PFSK-1 (cell line): ENCODE results near the gene DNAAF1.

ENCODE experiments used
- FOXP2 ChIP-seq: optimal IDR thresholded peaks from 2 replicates; pipeline ENCODE3; 2011; ENCODE audit warnings: borderline replicate concordance, control low read depth, inconsistent platforms; ENCODE audit not compliant: insufficient read depth; ENCODE audit errors: extremely low read length, extremely low read depth
- POLR2AphosphoS5 ChIP-seq: IDR thresholded peaks from 2 replicates; pipeline ENCODE4 v1.6.1; 2012; ENCODE audit warnings: low read depth, mild to moderate bottlenecking, control low read depth, low read length, moderate library complexity
- REST ChIP-seq, 2 experiments: IDR thresholded peaks; 2 replicates each; pipeline versions ENCODE4 v1.6.1 to v1.8.0; 2011 to 2012; ENCODE audit warnings: low read depth in 2 of 2, low read length in 2 of 2, control low read depth in 1 of 2, inconsistent platforms in 1 of 2, mild to moderate bottlenecking in 1 of 2, moderate library complexity in 1 of 2; ENCODE audit not compliant: insufficient read depth in 1 of 2
- SIN3A ChIP-seq: IDR thresholded peaks from 2 replicates; pipeline ENCODE4 v1.6.1; 2012; ENCODE audit warnings: mild to moderate bottlenecking, low read length, moderate library complexity, borderline replicate concordance; ENCODE audit not compliant: insufficient read depth
- TAF1 ChIP-seq: IDR thresholded peaks from 2 replicates; pipeline ENCODE4 v1.6.1; 2012; ENCODE audit warnings: low read length, control low read depth, borderline replicate concordance; ENCODE audit not compliant: insufficient read depth

DNAAF1 gene

DNA sequence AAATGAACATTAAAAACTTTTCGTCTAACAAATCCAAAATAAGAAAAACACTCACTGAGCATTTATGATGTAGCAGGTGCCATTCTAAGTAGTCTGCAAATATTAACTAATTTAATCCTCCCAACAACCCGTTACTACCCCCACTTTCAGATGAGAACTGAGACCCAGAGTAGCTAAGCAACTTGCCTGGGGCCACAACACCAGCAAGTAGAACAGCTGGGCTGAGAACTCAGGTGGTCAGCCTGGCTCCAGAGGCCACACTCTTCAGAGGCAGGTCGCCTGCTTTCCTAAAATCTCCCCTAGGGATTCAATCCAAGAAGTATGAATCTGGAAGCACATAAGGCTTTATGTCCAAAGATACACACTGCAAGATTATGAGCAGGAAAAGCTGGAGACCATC is 34.6 kb upstream of the DNAAF1 start:
- TF ChIP-seq FOXP2, result no peak
- TF ChIP-seq TAF1, result no peak
- no peak for TF ChIP-seq SIN3A
- no peak for TF ChIP-seq POLR2AphosphoS5
- no peak for TF ChIP-seq REST (IDR thresholded peaks at IDR 0.05; ENCODE audit: insufficient read depth in 1 of 2, low read depth in 2 of 2, low read length in 2 of 2)

GRCh38 chr16:84111525-84111924 is 33.6 kb upstream of the DNAAF1 start:
- no peak for TF ChIP-seq POLR2AphosphoS5

DNA sequence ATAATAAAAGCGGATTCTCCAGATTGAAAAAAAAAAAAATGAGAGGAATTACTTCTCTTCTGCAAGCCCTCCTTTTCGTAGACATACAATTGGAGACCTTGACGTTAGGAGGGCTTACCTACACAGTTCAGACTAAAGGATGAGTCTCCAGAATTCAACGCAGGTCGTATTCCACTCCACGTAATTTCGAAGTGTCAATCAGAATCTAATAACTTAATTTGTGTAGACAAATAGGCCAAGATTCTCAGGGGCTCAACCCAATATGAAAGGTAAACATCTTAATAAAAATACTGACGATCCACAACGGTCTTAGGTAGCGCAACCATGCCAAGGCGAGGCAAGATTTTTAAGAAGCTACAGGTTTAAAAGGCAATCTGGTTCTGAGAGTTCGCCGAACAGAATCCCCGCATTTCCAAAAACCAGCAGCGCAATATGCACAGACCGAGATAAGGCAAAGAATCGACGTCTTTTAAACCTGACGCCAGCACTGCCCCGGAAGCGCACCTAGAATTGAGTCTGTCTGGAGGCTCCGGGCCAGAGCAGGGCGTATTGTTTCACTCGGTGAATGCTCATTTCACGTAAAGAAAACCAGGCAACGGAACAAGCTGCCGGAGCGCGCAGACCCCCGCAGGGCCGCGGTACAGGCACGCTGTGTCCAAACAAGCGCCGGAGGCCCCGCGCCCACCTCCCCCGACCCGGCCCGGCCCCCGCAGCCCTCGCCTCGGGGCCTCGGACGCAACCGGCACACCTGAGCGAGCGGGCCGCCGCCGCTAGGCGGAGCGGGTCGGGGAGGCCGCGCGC is 29.0 kb upstream of the DNAAF1 start:
- TF ChIP-seq SIN3A (no peak), REST (IDR thresholded peaks at IDR 0.05; ENCODE audit: insufficient read depth in 1 of 2, low read depth in 2 of 2, low read length in 2 of 2) (no peak), FOXP2 (no peak), TAF1 (no peak), POLR2AphosphoS5 (no peak)

- TF ChIP-seq POLR2AphosphoS5, result peak; percentile 80
- TF ChIP-seq SIN3A, result peak; percentile 42; the same call in 1 of the 2 replicates
- 0 out of 4 replicates have a peak, but pooled peaks of 1 of the 2 experiments have one; percentile 40 for TF ChIP-seq REST (IDR thresholded peaks at IDR 0.05; ENCODE audit: insufficient read depth in 1 of 2, low read depth in 2 of 2, low read length in 2 of 2)
- TF ChIP-seq FOXP2, result peak; percentile 91
- TF ChIP-seq TAF1, result no peak
These were observed 28.2 kb upstream of the DNAAF1 start, which contains the start of gene MBTPS1 for GRCh38 chr16:84116720-84117493. Gene MBTPS1 (minus strand): TSS chr16:84116942. CDS start chr16:84101783, 15,159 bp downstream.

- TF ChIP-seq REST (IDR thresholded peaks at IDR 0.05; ENCODE audit: insufficient read depth in 1 of 2, low read depth in 2 of 2, low read length in 2 of 2), result no peak
- 0 out of 2 replicates have a peak, but pooled peaks have one; percentile 3 for TF ChIP-seq POLR2AphosphoS5
- no peak for TF ChIP-seq SIN3A
- no peak for TF ChIP-seq TAF1
- TF ChIP-seq FOXP2, result no peak
These were observed 27.6 kb upstream of the DNAAF1 start for GRCh38 chr16:84117494-84117843.
